Measurements from ENCODE around the gene FETUB.
"Not testable (repeated sequence)": the region's sequence is repeated elsewhere in the genome, so short reads cannot be mapped to it uniquely, and the experiment has no call there.

FETUB gene

GRCh38 chr3:186680869-186681268, 40.7 kb downstream of the FETUB start:
- no peak for DNase-seq

GRCh38 chr3:186682812-186683211, 42.6 kb downstream of the FETUB start:
- DNase-seq, result no peak

- no peak for DNase-seq
These were observed 43.8 kb downstream of the FETUB start for GRCh38 chr3:186683979-186684378.

DNA sequence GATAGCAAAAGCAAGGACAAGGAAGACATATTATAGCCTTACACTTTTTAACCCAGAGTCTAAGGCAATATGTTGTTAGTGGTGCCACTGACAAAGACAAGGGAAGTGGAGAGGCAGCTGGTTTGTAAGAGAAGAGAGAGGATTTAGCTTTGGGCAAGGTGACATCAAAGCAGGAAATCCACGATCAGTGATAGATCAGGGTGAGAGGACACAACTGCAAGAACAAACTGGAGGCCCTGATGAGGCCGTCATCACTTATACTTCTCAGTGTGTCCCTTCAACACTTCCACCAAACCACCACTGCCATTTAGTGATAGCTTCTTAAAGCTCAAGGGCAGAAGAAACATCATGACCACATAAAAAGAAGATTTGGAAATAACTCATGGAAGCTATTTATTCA, 46.3 kb downstream of the FETUB start:
- DNase-seq, result not testable (repeated sequence)

- no peak for DNase-seq
These were observed 47.0 kb downstream of the FETUB start for GRCh38 chr3:186687120-186687651.

GRCh38 chr3:186690304-186690703, 50.1 kb downstream of the FETUB start:
- not testable (repeated sequence) for DNase-seq

GRCh38 chr3:186691676-186692075, 51.5 kb downstream of the FETUB start:
- no peak for DNase-seq

- DNase-seq, result no peak
These were observed 53.6 kb downstream of the FETUB start for GRCh38 chr3:186693843-186694242.

GRCh38 chr3:186694288-186695032, 54.3 kb downstream of the FETUB start:
- DNase-seq, result no peak

- no peak for DNase-seq
These were observed 56.3 kb downstream of the FETUB start for GRCh38 chr3:186696522-186696921.

DNA sequence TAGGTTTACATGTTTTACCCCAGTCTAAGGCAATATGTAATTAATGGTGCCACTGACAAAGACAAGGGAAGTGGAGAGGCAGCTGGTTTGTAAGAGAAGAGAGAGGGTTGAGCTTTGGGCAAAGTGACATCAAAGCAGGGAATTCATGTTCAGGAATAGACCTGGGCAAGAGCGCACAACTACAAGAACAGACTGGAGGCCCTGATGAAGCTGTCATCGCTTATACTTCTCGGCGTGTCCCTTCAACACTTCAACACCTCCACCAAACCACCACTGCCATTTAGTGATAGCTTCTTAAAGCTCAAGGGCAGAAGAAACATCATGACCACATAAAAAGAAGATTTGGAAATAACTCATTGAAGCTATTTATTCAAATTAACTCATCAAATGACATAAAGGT, 57.3 kb downstream of the FETUB start:
- DNase-seq, result no peak

- DNase-seq, result no peak
These were observed 60.1 kb downstream of the FETUB start for GRCh38 chr3:186700267-186700666.

GRCh38 chr3:186702451-186702850, 62.3 kb downstream of the FETUB start:
- DNase-seq, result not testable (repeated sequence)

All from stimulated activated naive CD4-positive, alpha-beta T cell treated with Interleukin-2 at 50 U/mL for 16 hours (primary cell).